ENCODE results near the gene TRRAP. TPM values are rescaled to one million over a fixed set of nuclear protein-coding genes. Genes with fewer than 3 reads are reported as not detected.

The TRRAP gene
- total and polyA plus RNA-seq, 2 of the 4 experiments (the other 2 are of a cell fraction), result 12.5 to 18.1 TPM

DNA sequence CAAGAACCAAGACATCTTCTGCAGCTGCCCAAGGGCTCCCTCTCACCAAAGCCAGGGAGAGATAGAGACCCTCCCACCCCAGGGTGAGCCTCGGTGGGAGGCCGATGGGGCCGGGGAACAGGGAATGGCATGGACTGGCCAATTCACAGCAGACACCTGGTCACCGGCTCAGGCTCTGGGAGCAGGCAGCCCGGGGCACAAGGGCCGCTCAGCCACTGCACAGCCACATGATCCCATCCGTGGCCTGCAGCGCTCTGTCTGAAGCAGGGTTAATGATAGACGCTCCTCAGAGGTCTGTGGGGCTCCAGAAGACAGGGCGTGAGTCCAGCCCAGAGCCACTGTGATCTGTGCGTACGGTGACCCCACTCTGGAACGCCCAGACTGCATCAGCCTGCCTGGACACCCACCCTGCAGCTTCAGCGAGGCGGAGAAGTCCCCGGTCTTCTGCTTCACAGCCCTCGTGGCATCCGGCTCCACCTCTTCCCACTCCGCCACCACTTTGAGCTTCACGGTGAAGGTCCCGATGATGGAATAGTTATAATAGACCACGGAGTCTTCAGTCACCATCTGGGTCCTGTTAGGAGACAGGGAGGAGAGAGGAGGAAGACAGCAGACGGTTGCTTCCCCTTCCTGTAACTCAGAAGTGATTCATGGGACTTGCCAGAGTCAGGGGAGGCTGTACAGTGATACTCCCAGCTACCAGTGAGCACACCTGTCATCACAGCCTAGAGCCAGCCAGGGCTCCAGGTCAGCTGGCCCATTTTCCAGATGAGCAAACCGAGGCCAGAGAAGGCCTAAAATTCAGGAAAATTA is 22.5 kb upstream of the TRRAP start:
- in situ Hi-C loops (cut with MboI; ENCODE audit: low sequenced_read_pairs), result no loop called here
- Histone ChIP-seq H2BK15ac (ENCODE audit: low read depth, low read length) (peak overlapping the region; percentile 86; the same call in 1 of the 3 replicates), H2AK9ac (replicated peaks; ENCODE audit: low read depth, low read length, poor library complexity) (peak overlapping the region; percentile 91), H3K4me3 (ENCODE audit: insufficient read depth, low read depth, low read length) (no peak overlapping the region), H2AK5ac (ENCODE audit: low read depth, low read length) (peak overlapping the region; percentile 95), H4K8ac (ENCODE audit: low read depth in 2 of 2, low read length in 2 of 2) (peak overlapping the region in 1 of 2 experiments; percentile 15; a peak in 1 of 4 replicates), H3K9me3 (ENCODE audit: control insufficient read depth, insufficient read depth, low read length) (no peaks in the 10 kb centered on the region), H2BK120ac (ENCODE audit: low read depth, low read length) (peak overlapping the region; percentile 81), H4K5ac (ENCODE audit: low read depth, low read length) (no peak overlapping the region), H4K20me1 (ENCODE audit: insufficient read depth, low read length) (no peaks in the 10 kb centered on the region), H3K23ac (ENCODE audit: low read depth, low read length) (no peak overlapping the region), H3K56ac (ENCODE audit: extremely low read depth, insufficient read depth, low read length) (no peak overlapping the region), H3K27me3 (ENCODE audit: control insufficient read depth, insufficient read depth, low read length) (no peaks in the 10 kb centered on the region), H2BK20ac (ENCODE audit: low read depth, low read length) (peak overlapping the region; percentile 71), H3K9ac (ENCODE audit: low read depth, low read length) (no peak overlapping the region), H4K91ac (ENCODE audit: insufficient read depth, low read depth, low read length) (peak overlapping the region; percentile 68), H3K14ac (replicated peaks; ENCODE audit: low read depth, low read length) (no peak overlapping the region), H3K36me3 (ENCODE audit: control insufficient read depth, insufficient read depth, low read length) (no peaks in the 10 kb centered on the region), H3K79me1 (ENCODE audit: low read depth in 1 of 2, low read length in 2 of 2) (no peaks in the 10 kb centered on the region), H3K27ac (ENCODE audit: insufficient read depth, low read length) (no peak overlapping the region), H3K4me1 (ENCODE audit: control insufficient read depth, insufficient read depth, low read length) (peaks cover 15% of the 10 kb centered on the region), H3K4ac (ENCODE audit: low read depth, low read length) (peak overlapping the region; percentile 64), H3K9me1 (ENCODE audit: insufficient read depth, low read length) (peaks cover 13% of the 10 kb centered on the region), H2AFZ (replicated peaks; ENCODE audit: low read length, poor library complexity) (peak overlapping the region; percentile 47), H3K4me2 (ENCODE audit: low read depth, low read length) (no peak overlapping the region), H2BK5ac (ENCODE audit: low read depth, low read length, poor library complexity, severe bottlenecking) (peak overlapping the region; percentile 17), H3K18ac (ENCODE audit: low read depth, low read length) (no peak overlapping the region)
- no peak for ATAC-seq (ENCODE audit: low read depth)
- dilution Hi-C loops (cut with HindIII; ENCODE audit: low sequenced_read_pairs, unreplicated experiment), result no loop called here
- intact Hi-C loops (cut with micrococcal nuclease), result no loop called here
- WGBS, 2 experiments (ENCODE audit: extremely low coverage in 2 of 2, insufficient read length in 1 of 2), result 95% methylated on average over 7 of the region's 24 CpGs; no CpG with 5 or more reads in 1 of the 2 experiments
- BruUV-seq (replicated peaks), result no TSS peak
- peak; percentile 48 for DNase-seq
- peak; percentile 32 for TF ChIP-seq RCOR1 (IDR thresholded peaks at IDR 0.05; ENCODE audit: insufficient replicate concordance, low read length)
- TF ChIP-seq, protein P1, sequence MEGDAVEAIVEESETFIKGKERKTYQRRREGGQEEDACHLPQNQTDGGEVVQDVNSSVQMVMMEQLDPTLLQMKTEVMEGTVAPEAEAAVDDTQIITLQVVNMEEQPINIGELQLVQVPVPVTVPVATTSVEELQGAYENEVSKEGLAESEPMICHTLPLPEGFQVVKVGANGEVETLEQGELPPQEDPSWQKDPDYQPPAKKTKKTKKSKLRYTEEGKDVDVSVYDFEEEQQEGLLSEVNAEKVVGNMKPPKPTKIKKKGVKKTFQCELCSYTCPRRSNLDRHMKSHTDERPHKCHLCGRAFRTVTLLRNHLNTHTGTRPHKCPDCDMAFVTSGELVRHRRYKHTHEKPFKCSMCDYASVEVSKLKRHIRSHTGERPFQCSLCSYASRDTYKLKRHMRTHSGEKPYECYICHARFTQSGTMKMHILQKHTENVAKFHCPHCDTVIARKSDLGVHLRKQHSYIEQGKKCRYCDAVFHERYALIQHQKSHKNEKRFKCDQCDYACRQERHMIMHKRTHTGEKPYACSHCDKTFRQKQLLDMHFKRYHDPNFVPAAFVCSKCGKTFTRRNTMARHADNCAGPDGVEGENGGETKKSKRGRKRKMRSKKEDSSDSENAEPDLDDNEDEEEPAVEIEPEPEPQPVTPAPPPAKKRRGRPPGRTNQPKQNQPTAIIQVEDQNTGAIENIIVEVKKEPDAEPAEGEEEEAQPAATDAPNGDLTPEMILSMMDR (conservative IDR thresholded peaks at IDR 0.05; ENCODE audit: low read depth, low read length), result no peak
- ChIA-PET CTCF (no interaction called here), POLR2A (ENCODE audit: unreplicated experiment) (no interaction called here)
